GM23338 (cell line): ENCODE measurements around the gene CCDC184.

Source experiments
- CREB1 ChIP-seq: fragments of 250-450 bp; sonication (Bioruptor Pico); IDR thresholded peaks from 2 replicates; pipeline ENCODE4 v1.5.0; 2020; ENCODE audit warnings: low read depth, mild to moderate bottlenecking, moderate library complexity
- ETS1 ChIP-seq: IDR thresholded peaks from 2 replicates; pipeline ENCODE4 v1.6.1; 2016; ENCODE audit warnings: antibody characterized with exemption
- EZH2 ChIP-seq: fragments of 200-600 bp; sonication (generic); IDR thresholded peaks from one replicate; pipeline ENCODE4 v1.8.0; 2017; ENCODE audit warnings: antibody characterized with exemption, mild to moderate bottlenecking, low read depth; ENCODE audit not compliant: unreplicated experiment
- EZH2phosphoT487 ChIP-seq: fragments of 200-600 bp; sonication (generic); IDR thresholded peaks from one replicate; pipeline ENCODE4 v1.8.1; 2018; ENCODE audit warnings: antibody characterized with exemption; ENCODE audit not compliant: unreplicated experiment
- JUNB ChIP-seq: IDR thresholded peaks from one replicate; pipeline ENCODE4 v1.6.1; 2016; ENCODE audit warnings: antibody characterized with exemption; ENCODE audit not compliant: unreplicated experiment
- NANOG ChIP-seq: IDR thresholded peaks from 2 replicates; pipeline ENCODE4 v1.6.1; 2016; ENCODE audit warnings: antibody characterized with exemption, borderline replicate concordance
- POLR2AphosphoS5 ChIP-seq: IDR thresholded peaks from 2 replicates; pipeline ENCODE4 v1.6.1; 2016; ENCODE audit warnings: antibody characterized with exemption, low read depth
- REST ChIP-seq: IDR thresholded peaks from one replicate; pipeline ENCODE4 v1.6.1; 2018; ENCODE audit warnings: antibody characterized with exemption; ENCODE audit not compliant: unreplicated experiment
- STAT1 ChIP-seq: IDR thresholded peaks from one replicate; pipeline ENCODE4 v1.6.1; 2016; ENCODE audit warnings: antibody characterized with exemption; ENCODE audit not compliant: unreplicated experiment
- ZNF114 ChIP-seq: fragments of 250-450 bp; sonication (Bioruptor Pico); IDR thresholded peaks from 2 replicates; pipeline ENCODE4 v1.5.0; 2020; ENCODE audit warnings: mild to moderate bottlenecking, moderate library complexity
- ZNF331 ChIP-seq: fragments of 250-450 bp; sonication (Bioruptor Pico); IDR thresholded peaks from 2 replicates; pipeline ENCODE4 v1.5.0; 2020; ENCODE audit warnings: low read depth, mild to moderate bottlenecking, moderate library complexity
- ZNF462 ChIP-seq: fragments of 250-450 bp; sonication (Bioruptor Pico); IDR thresholded peaks from 2 replicates; pipeline ENCODE4 v1.5.0; 2020; ENCODE audit warnings: mild to moderate bottlenecking, moderate library complexity
- TF ChIP-seq, protein P1 (sequence below), 2 experiments: fragments of 200-600 bp in 1 of 2; sonication (generic) in 1 of 2; conservative IDR thresholded peaks; 2 replicates each; pipeline versions ENCODE4 v1.5.1 to v1.6.1; 2016 to 2017; ENCODE audit warnings: antibody characterized with exemption in 2 of 2, low read depth in 2 of 2, mild to moderate bottlenecking in 2 of 2, moderate library complexity in 1 of 2

DNA sequence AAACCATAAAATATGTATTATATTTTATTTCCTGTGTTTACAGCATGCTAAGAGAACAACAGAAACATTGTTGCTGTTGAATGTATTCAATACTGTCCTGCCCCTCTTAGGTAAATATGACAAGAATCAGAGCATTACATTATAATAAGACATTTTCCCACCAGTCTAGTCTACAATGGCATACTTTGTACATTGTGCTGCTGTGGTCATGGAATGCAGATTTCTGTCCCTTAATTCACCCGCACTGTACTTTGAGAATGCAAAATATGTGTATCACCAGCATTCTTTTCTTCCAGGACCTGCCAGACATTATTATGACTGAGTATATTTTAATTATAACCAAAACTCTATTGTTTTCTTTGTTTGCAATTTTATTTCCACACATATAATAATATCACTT, 36.2 kb downstream of the CCDC184 start:
- TF ChIP-seq, protein P1, sequence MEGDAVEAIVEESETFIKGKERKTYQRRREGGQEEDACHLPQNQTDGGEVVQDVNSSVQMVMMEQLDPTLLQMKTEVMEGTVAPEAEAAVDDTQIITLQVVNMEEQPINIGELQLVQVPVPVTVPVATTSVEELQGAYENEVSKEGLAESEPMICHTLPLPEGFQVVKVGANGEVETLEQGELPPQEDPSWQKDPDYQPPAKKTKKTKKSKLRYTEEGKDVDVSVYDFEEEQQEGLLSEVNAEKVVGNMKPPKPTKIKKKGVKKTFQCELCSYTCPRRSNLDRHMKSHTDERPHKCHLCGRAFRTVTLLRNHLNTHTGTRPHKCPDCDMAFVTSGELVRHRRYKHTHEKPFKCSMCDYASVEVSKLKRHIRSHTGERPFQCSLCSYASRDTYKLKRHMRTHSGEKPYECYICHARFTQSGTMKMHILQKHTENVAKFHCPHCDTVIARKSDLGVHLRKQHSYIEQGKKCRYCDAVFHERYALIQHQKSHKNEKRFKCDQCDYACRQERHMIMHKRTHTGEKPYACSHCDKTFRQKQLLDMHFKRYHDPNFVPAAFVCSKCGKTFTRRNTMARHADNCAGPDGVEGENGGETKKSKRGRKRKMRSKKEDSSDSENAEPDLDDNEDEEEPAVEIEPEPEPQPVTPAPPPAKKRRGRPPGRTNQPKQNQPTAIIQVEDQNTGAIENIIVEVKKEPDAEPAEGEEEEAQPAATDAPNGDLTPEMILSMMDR (conservative IDR thresholded peaks at IDR 0.05; ENCODE audit: low read depth in 2 of 2): no peak
- TF ChIP-seq POLR2AphosphoS5: no peak
- no peak for TF ChIP-seq CREB1 (CRISPR knock-in tag)
- TF ChIP-seq EZH2: no peak
- no peak for TF ChIP-seq STAT1
- no peak for TF ChIP-seq JUNB
- TF ChIP-seq NANOG: no peak
- no peak for TF ChIP-seq REST
- TF ChIP-seq EZH2phosphoT487: no peak
- TF ChIP-seq ZNF114 (CRISPR knock-in tag): no peak
- TF ChIP-seq ETS1: no peak
- TF ChIP-seq ZNF331: no peak
- no peak for TF ChIP-seq ZNF462
